ENCODE data around the gene SERPINA12. TPM values are rescaled to one million over a fixed set of nuclear protein-coding genes. Genes with fewer than 3 reads are reported as not detected.
A peak's percentile ranks its signal among the peaks of the same experiment; 100 is the strongest.

The SERPINA12 gene
- total and polyA plus RNA-seq, 2 of the 13 experiments (the other 11 are each of a cell fraction or from before 2014, with no cell fraction given), result 0.08 TPM; not detected in 1

DNA sequence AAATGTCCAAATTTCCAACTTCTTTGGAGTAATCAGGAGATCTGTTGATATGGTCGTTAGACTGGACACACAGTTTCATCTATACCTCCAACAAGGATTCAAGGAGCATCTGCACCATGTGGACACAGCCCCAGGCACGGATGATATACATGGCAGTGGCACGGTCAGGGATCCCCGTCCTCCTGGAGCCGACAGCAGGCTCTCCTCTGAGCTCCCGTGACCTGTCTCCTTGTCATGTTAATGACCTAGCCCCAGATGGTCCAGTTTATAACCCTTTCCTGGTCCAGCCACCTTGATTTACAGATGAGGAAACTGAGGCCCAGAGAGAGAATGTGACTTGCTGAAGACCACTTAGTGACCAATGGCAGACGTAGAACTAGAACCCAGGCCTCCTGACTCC, 35.5 kb upstream of the SERPINA12 start (continued):
- TF ChIP-seq, protein P1, sequence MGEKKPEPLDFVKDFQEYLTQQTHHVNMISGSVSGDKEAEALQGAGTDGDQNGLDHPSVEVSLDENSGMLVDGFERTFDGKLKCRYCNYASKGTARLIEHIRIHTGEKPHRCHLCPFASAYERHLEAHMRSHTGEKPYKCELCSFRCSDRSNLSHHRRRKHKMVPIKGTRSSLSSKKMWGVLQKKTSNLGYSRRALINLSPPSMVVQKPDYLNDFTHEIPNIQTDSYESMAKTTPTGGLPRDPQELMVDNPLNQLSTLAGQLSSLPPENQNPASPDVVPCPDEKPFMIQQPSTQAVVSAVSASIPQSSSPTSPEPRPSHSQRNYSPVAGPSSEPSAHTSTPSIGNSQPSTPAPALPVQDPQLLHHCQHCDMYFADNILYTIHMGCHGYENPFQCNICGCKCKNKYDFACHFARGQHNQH (CRISPR knock-in tag; IDR thresholded peaks at IDR 0.05), result no peak
- TF ChIP-seq ZNF879 (CRISPR knock-in tag; IDR thresholded peaks at IDR 0.05) (no peak), NFYC (CRISPR knock-in tag; IDR thresholded peaks at IDR 0.05) (no peak)

DNA sequence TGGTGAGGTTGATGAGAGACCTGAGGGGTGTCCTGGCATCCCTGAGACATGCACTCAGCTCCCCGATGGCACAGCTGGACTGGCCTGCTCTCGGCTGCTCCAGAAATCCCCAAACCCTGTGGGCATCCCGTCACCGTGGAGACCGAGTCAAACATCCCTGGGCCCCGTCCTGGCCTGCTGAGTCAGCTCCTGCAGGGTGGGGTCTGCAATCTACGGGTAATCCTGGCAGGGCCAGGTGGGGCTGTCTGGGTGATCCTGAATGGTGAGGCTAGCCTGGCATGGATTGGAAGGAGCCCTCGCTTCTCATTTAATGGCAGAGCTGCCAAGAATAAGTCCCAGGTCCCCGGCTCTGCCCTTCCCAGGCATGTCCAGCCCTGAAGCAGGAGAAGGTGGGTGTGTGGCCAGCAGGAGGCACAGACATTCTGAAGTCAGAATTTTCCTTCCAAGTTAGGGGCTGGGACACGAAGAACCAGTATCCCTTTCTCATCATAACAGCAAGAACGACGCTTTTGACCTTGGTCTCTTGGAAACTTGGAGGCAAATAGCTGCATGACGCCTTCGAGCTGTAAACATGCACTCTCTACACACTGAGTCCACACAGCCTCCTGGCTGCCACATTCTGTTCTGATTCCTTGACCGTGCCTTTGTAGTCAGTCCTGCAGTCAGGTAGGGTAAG, 34.3 kb upstream of the SERPINA12 start:
- peaks cover 99% of the 10 kb centered on the region for H3K4me1 ChIP-seq (ENCODE audit: insufficient read depth, low read length)
- no peak overlapping the region for H2AFZ ChIP-seq (ENCODE audit: low read length)
- 60% methylated on average over 10 of the region's 15 CpGs for WGBS (ENCODE audit: low lambda C conversion rate)
- ChIA-PET POLR2A (interaction anchor here (1.5 to 2.0 kb wide), 4 partner anchors 22 to 155 kb away, joined by 3 to 8 read pairs (median 5); partner anchors contain the start of gene SERPINA1), CTCF (ENCODE audit: low intra/inter-chr PET ratio, low total read pairs) (no interaction called here)
- peak; percentile 39 for DNase-seq (ENCODE audit: low spot score)
- H3K36me3 ChIP-seq (replicated peaks in 1 of 2; ENCODE audit: control insufficient read depth in 1 of 2, insufficient read depth in 2 of 2, low read length in 2 of 2), result no peaks in the 10 kb centered on the region
- ATAC-seq, result peak; percentile 28
- no peaks in the 10 kb centered on the region for H3K79me2 ChIP-seq (ENCODE audit: insufficient read depth, low read length)
- BruUV-seq (replicated peaks), result no TSS peak
- no peaks in the 10 kb centered on the region for H4K20me1 ChIP-seq (ENCODE audit: insufficient read depth, low read length)
- in situ Hi-C loops (cut with HindIII; ENCODE audit: extremely low pct_ligation_motif_present, low pct_unique_long_range_greater_than_20kb) (loop anchor here (10.0 kb wide), 1 partner anchor 141 kb away; no protein-coding TSS in a partner anchor), intact Hi-C loops (cut with micrococcal nuclease; ENCODE audit: unreplicated experiment) (loop anchor here (5.0 kb wide), 2 partner anchors 36 to 139 kb away; partner anchors contain the start of gene SERPINA12)
- H3K27ac ChIP-seq (ENCODE audit: extremely low read length, insufficient read depth, low read length), result no peak overlapping the region
- no peak overlapping the region for H3K4me3 ChIP-seq (replicated peaks in 1 of 3; ENCODE audit: insufficient read depth in 1 of 3, low read depth in 2 of 3, low read length in 3 of 3)
- H3K9ac ChIP-seq (ENCODE audit: insufficient read depth, low read depth, low read length), result no peak overlapping the region
- no peaks in the 10 kb centered on the region for H3K27me3 ChIP-seq (ENCODE audit: control insufficient read depth in 1 of 2, insufficient read depth in 2 of 2, low read length in 2 of 2)
- peak overlapping the region; percentile 25; the same call in 1 of the 2 replicates for H3K4me2 ChIP-seq (ENCODE audit: low read depth, low read length)
- FAIRE-seq, result peak; percentile 68
- H3K9me3 ChIP-seq (ENCODE audit: low read length), result no peaks in the 10 kb centered on the region
- TF ChIP-seq ZBTB38 (CRISPR knock-in tag; IDR thresholded peaks at IDR 0.05), result no peak
- peak; percentile 27; the same call in 1 of the 2 replicates for TF ChIP-seq FOXO1 (CRISPR knock-in tag; IDR thresholded peaks at IDR 0.05)
- TF ChIP-seq ATRX (CRISPR knock-in tag; IDR thresholded peaks at IDR 0.05; ENCODE audit: borderline replicate concordance), result no peak
- peak; percentile 8; the same call in 1 of the 2 replicates for TF ChIP-seq ETV5 (CRISPR knock-in tag; IDR thresholded peaks at IDR 0.05; ENCODE audit: borderline replicate concordance)
- TF ChIP-seq TARDBP (CRISPR knock-in tag; IDR thresholded peaks at IDR 0.05), result no peak
- TF ChIP-seq NR3C1 (CRISPR knock-in tag; IDR thresholded peaks at IDR 0.05), result no peak
- TF ChIP-seq MEF2D (CRISPR knock-in tag; IDR thresholded peaks at IDR 0.05), result peak; percentile 27; the same call in 1 of the 2 replicates
- TF ChIP-seq, protein P2, sequence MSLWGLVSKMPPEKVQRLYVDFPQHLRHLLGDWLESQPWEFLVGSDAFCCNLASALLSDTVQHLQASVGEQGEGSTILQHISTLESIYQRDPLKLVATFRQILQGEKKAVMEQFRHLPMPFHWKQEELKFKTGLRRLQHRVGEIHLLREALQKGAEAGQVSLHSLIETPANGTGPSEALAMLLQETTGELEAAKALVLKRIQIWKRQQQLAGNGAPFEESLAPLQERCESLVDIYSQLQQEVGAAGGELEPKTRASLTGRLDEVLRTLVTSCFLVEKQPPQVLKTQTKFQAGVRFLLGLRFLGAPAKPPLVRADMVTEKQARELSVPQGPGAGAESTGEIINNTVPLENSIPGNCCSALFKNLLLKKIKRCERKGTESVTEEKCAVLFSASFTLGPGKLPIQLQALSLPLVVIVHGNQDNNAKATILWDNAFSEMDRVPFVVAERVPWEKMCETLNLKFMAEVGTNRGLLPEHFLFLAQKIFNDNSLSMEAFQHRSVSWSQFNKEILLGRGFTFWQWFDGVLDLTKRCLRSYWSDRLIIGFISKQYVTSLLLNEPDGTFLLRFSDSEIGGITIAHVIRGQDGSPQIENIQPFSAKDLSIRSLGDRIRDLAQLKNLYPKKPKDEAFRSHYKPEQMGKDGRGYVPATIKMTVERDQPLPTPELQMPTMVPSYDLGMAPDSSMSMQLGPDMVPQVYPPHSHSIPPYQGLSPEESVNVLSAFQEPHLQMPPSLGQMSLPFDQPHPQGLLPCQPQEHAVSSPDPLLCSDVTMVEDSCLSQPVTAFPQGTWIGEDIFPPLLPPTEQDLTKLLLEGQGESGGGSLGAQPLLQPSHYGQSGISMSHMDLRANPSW (CRISPR knock-in tag; IDR thresholded peaks at IDR 0.05; ENCODE audit: borderline replicate concordance), result no peak
- no peak for TF ChIP-seq ZNF841 (CRISPR knock-in tag; IDR thresholded peaks at IDR 0.05; ENCODE audit: borderline replicate concordance)
- no peak for TF ChIP-seq ZNF510 (CRISPR knock-in tag; IDR thresholded peaks at IDR 0.05; ENCODE audit: low read depth)
- TF ChIP-seq ZNF703 (CRISPR knock-in tag; IDR thresholded peaks at IDR 0.05; ENCODE audit: borderline replicate concordance), result no peak
- no peak for TF ChIP-seq GATA4 (IDR thresholded peaks at IDR 0.05; ENCODE audit: borderline replicate concordance, low read depth)
- TF ChIP-seq HOXA3 (CRISPR knock-in tag; IDR thresholded peaks at IDR 0.05), result peak; percentile 36; the same call in 1 of the 2 replicates
- no peak for TF ChIP-seq ZMYM2 (CRISPR knock-in tag; IDR thresholded peaks at IDR 0.05)
- TF ChIP-seq HMG20A (CRISPR knock-in tag; IDR thresholded peaks at IDR 0.05; ENCODE audit: borderline replicate concordance), result peak; percentile 14; the same call in 1 of the 2 replicates
- TF ChIP-seq ELF1 (CRISPR knock-in tag; IDR thresholded peaks at IDR 0.05), result no peak
- TF ChIP-seq ZSCAN29 (CRISPR knock-in tag; conservative IDR thresholded peaks at IDR 0.05), result no peak
- TF ChIP-seq HHEX (CRISPR knock-in tag; IDR thresholded peaks at IDR 0.05), result no peak
- 0 out of 2 replicates have a peak, but pooled peaks have one; percentile 25 for TF ChIP-seq ELF3 (CRISPR knock-in tag; IDR thresholded peaks at IDR 0.05)

All from HepG2 (cell line).